IPS DF 4.7 (cell line): ENCODE measurements around the gene THPO.
A peak's percentile ranks its signal among the peaks of the same experiment; 100 is the strongest.

Experiments used
- DNase-seq: peaks from one replicate; pipeline ENCODE4 v3.0.0-alpha.2; 2013; ENCODE audit warnings: low spot score; ENCODE audit errors: extremely low read depth

Gene THPO

GRCh38 chr3:184384856-184385422 lies 6.9 kb upstream of the THPO start:
- no peak for DNase-seq

GRCh38 chr3:184384342-184384741 lies 6.3 kb upstream of the THPO start:
- DNase-seq: no peak

GRCh38 chr3:184383033-184383740 lies 5.2 kb upstream of the THPO start:
- no peak for DNase-seq

GRCh38 chr3:184382326-184383032 lies 4.5 kb upstream of the THPO start:
- no peak for DNase-seq

- DNase-seq: no peak
These were observed 3.5 kb upstream of the THPO start for GRCh38 chr3:184381261-184382224.

GRCh38 chr3:184380627-184381260 lies 2.7 kb upstream of the THPO start:
- DNase-seq: no peak

GRCh38 chr3:184380185-184380626 lies 2.2 kb upstream of the THPO start:
- no peak for DNase-seq

GRCh38 chr3:184379358-184380184 lies 1.6 kb upstream of the THPO start, which contains the start of gene CHRD:
Gene CHRD, plus strand, starts transcription at chr3:184380054. Its CDS starts 265 bp downstream, at chr3:184380319.
- no peak for DNase-seq

GRCh38 chr3:184378651-184379357 lies 797 bp upstream of the THPO start:
- no peak for DNase-seq

- no peak for DNase-seq
These were observed 633 bp downstream of the THPO start for GRCh38 chr3:184377374-184377773.

GRCh38 chr3:184375747-184376461 lies 2.1 kb downstream of the THPO start:
- DNase-seq: no peak

- DNase-seq: no peak
These were observed 4.6 kb downstream of the THPO start for GRCh38 chr3:184373422-184373821.

GRCh38 chr3:184372911-184373310 lies 5.1 kb downstream of the THPO start:
- DNase-seq: no peak

- no peak for DNase-seq
These were observed 5.6 kb downstream of the THPO start for GRCh38 chr3:184372296-184372821.

- peak; percentile 74 for DNase-seq
These were observed 6.4 kb downstream of the THPO start for GRCh38 chr3:184371570-184372018.

GRCh38 chr3:184368586-184369183 lies 9.3 kb downstream of the THPO start:
- DNase-seq: no peak

- DNase-seq: no peak
These were observed 9.9 kb downstream of the THPO start for GRCh38 chr3:184368116-184368515.
